Stomach (tissue), 9 donors: ENCODE results near the gene CDK9. TPM values are rescaled to one million over a fixed set of nuclear protein-coding genes. Genes with fewer than 3 reads are reported as not detected.

Experiments used
- DNase-seq, 2 donors: peaks; one replicate each; pipeline versions ENCODE4 v3.0.0 to v3.0.0-alpha.2; 2013 to 2019
- H3K27ac ChIP-seq, 5 donors: fragments of 200-600 bp in 4 of 5; sonication (generic) in 4 of 5; one replicate each; pipeline ENCODE4 v1.5.1; 2013 to 2019; ENCODE audit warnings: mild to moderate bottlenecking in 1 of 5, moderate library complexity in 1 of 5
- H3K27me3 ChIP-seq, 3 donors: fragments of 200-600 bp; sonication (generic); one replicate each; pipeline ENCODE4 v1.5.1; 2017 to 2019; ENCODE audit warnings: mixed run types in 1 of 3
- H3K36me3 ChIP-seq, 4 donors: fragments of 200-600 bp; sonication (generic); 1 replicate in 3 of 4; 2 replicates in 1 of 4; pipeline ENCODE4 v1.5.1; 2016 to 2019
- H3K4me1 ChIP-seq, 4 donors: fragments of 200-600 bp; sonication (generic); one replicate each; pipeline ENCODE4 v1.5.1; 2016 to 2019
- H3K4me3 ChIP-seq, 4 donors: fragments of 200-600 bp; sonication (generic) in 3 of 4; one replicate each; pipeline ENCODE4 v1.5.1; 2016 to 2019; ENCODE audit warnings: mild to moderate bottlenecking in 1 of 4
- H3K9me3 ChIP-seq, 4 donors: fragments of 200-600 bp; sonication (generic); one replicate each; pipeline ENCODE4 v1.5.1; 2016 to 2019
- CTCF ChIP-seq, 7 experiments: fragments of 450-650 bp in 4 of 7; fragments of 200-600 bp in 3 of 7; sonication (generic) in 3 of 7; IDR thresholded peaks; one replicate each; pipeline ENCODE4 v1.5.1; 2016 to 2019; ENCODE audit warnings: antibody characterized with exemption in 7 of 7, control low read depth in 2 of 7, mild to moderate bottlenecking in 1 of 7
- EP300 ChIP-seq: sonication (generic); formaldehyde crosslinking; IDR thresholded peaks from one replicate; pipeline ENCODE4 v1.6.1; 2017; ENCODE audit warnings: antibody characterized with exemption
- POLR2A ChIP-seq, 4 donors: fragments of 450-650 bp; IDR thresholded peaks; one replicate each; pipeline ENCODE4 v1.6.1; 2016; ENCODE audit warnings: antibody characterized with exemption in 4 of 4, control low read depth in 2 of 4, mild to moderate bottlenecking in 1 of 4, moderate library complexity in 1 of 4
- POLR2AphosphoS5 ChIP-seq, 3 donors: sonication (generic); formaldehyde crosslinking; IDR thresholded peaks; one replicate each; pipeline ENCODE4 v1.6.1; 2016; ENCODE audit warnings: antibody characterized with exemption in 3 of 3
- WGBS, 5 donors: extraction: QIAGEN DNeasy Blood & Tissue Kit in 3 of 5; methylation state at CpG; one replicate each; pipeline versions ENCODE4 v1.1.5 to v1.1.7; 2013 to 2018; 5-methylcytosine and 5-hydroxymethylcytosine counted together
- intact Hi-C: fragments of 100-400 bp; cut with DNase I; formaldehyde crosslinking; loops from one replicate; pipeline ENCODE4 v1.15.1; 2023; ENCODE audit warnings: low total_unique reads
- polyA plus RNA-seq, 3 donors: library from polyadenylated mRNA; stranded (reverse); fragments of 200-250 nt; gene quantifications; one replicate each; pipeline ENCODE4 v1.2.3, GENCODE V29; 2013
- total RNA-seq, 5 donors: library from RNA; depleted of rRNA; stranded (reverse); fragments of >200 nt; gene quantifications; one replicate each; pipeline versions ENCODE4 v1.1.0 to v1.2.3, GENCODE V29; 2014 to 2016
- donor health status: healthy with polysubstance abuse.
- donor health status: Bipolar disorder and iron deficiency.
- donor health status: healthy.

CDK9 gene
- total and polyA plus RNA-seq, 8 donors = 25.3 to 114 (median 44.1) TPM

DNA sequence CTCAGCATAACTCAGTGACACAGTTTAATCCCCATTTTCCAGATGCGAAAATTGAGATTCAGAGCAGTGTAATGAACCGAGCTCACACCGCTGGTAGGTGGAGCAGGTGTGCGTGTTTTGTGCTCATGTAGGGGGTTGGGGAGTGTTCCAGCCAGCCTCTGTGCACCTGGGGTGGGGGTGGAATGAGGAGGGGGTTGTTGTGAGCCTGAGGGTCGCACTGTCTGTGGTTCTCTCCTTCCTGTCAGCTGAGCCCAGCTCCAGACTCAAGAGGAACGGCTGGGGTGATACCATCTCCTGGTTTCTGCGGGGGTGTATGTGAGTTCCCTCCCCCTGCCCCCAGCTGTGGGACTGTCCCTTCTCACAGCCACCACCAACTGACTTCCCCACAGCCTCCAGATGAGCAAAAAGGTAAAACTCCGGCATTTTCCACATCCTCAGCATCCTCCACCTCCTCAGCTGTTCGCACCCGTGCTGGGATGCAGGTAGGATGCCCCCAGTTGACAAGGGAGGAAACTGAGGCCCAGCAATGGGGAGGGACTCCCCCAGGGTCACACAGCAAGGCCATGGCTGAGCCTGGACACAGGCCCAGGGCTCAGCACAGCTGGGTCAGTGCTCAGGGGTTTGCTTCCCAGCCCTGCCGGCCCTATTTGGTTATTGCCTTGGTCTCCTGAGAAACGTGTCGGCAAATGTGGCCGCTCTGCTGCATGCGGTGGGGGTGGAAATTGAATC is 9.5 kb upstream of the CDK9 start:
- intact Hi-C loops = no loop called here
- Histone ChIP-seq H3K27ac (peak overlapping the region in 3 of 5 donors; percentile 30 to 89 (median 85)), H3K27me3 (no peaks in the 10 kb centered on the region), H3K4me1 (peaks cover 0 to 47% (median 14%) of the 10 kb centered on the region in 4 donors), H3K4me3 (peak overlapping the region; percentile 14 to 35 (median 32)), H3K9me3 (no peaks in the 10 kb centered on the region), H3K36me3 (peaks cover 0 to 3% (median 0%) of the 10 kb centered on the region in 4 donors)
- DNase-seq = peak in 1 of 2 donors; percentile 76
- WGBS, 5 donors = 51 to 68% (median 60%) methylated on average over 13 to 15 of the region's 15 CpGs
- TF ChIP-seq EP300 (no peak), POLR2A (IDR thresholded peaks at IDR 0.05) (no peak), POLR2AphosphoS5 (IDR thresholded peaks at IDR 0.05) (no peak), CTCF (IDR thresholded peaks at IDR 0.05) (no peak)

DNA sequence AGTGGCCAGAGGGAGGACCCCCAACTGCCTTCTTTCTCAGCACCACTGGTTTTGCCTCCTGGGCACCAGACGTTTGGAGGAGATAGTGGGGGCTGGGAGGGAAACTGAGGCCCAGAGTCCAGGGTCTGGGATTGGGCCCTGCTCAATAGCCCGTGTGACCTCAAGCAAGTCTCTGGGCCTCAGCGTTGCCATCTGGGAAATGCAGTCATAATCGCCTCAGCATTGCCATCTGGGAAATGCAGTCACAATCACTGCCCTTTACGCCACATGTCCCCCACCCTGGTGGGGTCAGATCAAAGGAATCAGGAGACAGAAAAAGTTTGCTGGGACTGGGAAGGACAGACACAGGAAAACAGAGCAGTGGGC is 8.9 kb upstream of the CDK9 start:
- DNase-seq = no peak
- Histone ChIP-seq H3K9me3 (no peaks in the 10 kb centered on the region), H3K27ac (peak overlapping the region in 3 of 5 donors; percentile 30 to 89 (median 85)), H3K27me3 (no peaks in the 10 kb centered on the region), H3K36me3 (peaks cover 0 to 3% (median 0%) of the 10 kb centered on the region in 4 donors), H3K4me3 (peak overlapping the region; percentile 14 to 35 (median 32)), H3K4me1 (peaks cover 0 to 48% (median 12%) of the 10 kb centered on the region in 4 donors)
- 61 to 65% (median 62%) methylated on average over 5 of the region's 5 CpGs for WGBS, 5 donors
- no peak for TF ChIP-seq POLR2AphosphoS5 (IDR thresholded peaks at IDR 0.05)
- no peak for TF ChIP-seq EP300
- TF ChIP-seq CTCF (IDR thresholded peaks at IDR 0.05) = no peak
- no peak for TF ChIP-seq POLR2A (IDR thresholded peaks at IDR 0.05)
- intact Hi-C loops = no loop called here

DNA sequence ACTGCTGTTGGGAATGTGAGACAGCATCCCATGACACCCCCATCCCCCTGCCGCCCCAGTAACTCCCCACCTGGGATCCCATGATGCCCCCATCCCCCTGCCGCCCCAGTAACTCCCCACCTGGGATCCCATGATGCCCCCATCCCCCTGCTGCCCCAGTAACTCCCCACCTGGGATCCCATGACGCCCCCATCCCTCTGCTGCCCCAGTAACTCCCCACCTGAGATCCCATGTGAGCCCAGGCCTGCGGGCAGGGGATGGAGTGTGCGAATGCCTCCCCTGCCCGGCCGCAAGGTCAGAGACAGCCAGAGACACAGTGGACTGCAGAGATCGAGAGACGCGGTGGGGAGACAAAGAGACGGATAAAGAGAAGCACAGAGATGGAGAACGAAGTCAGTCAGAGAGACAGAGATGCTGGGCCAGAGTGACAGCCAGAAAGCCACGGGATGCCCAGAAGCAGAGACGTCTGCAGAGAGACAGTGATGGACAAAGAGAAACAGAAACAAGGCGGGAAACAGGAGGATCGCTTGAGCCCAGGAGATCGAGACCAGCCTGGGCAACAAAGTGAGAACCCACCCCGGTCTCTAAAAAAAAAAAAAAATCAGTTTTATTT is 8.4 kb upstream of the CDK9 start:
- Histone ChIP-seq H3K4me3 (peak overlapping the region; percentile 14 to 35 (median 32)), H3K27ac (peak overlapping the region in 4 of 5 donors; percentile 60 to 89 (median 76)), H3K9me3 (no peaks in the 10 kb centered on the region), H3K36me3 (peaks cover 0 to 3% (median 0%) of the 10 kb centered on the region in 4 donors), H3K27me3 (no peaks in the 10 kb centered on the region), H3K4me1 (peaks cover 0 to 50% (median 11%) of the 10 kb centered on the region in 4 donors)
- TF ChIP-seq CTCF (IDR thresholded peaks at IDR 0.05) = no peak
- no peak for TF ChIP-seq POLR2A (IDR thresholded peaks at IDR 0.05)
- TF ChIP-seq EP300 = no peak
- TF ChIP-seq POLR2AphosphoS5 (IDR thresholded peaks at IDR 0.05) = no peak
- WGBS, 5 donors = 58 to 80% (median 78%) methylated on average over 16 to 18 of the region's 18 CpGs
- intact Hi-C loops = no loop called here
- no peak for DNase-seq

DNA sequence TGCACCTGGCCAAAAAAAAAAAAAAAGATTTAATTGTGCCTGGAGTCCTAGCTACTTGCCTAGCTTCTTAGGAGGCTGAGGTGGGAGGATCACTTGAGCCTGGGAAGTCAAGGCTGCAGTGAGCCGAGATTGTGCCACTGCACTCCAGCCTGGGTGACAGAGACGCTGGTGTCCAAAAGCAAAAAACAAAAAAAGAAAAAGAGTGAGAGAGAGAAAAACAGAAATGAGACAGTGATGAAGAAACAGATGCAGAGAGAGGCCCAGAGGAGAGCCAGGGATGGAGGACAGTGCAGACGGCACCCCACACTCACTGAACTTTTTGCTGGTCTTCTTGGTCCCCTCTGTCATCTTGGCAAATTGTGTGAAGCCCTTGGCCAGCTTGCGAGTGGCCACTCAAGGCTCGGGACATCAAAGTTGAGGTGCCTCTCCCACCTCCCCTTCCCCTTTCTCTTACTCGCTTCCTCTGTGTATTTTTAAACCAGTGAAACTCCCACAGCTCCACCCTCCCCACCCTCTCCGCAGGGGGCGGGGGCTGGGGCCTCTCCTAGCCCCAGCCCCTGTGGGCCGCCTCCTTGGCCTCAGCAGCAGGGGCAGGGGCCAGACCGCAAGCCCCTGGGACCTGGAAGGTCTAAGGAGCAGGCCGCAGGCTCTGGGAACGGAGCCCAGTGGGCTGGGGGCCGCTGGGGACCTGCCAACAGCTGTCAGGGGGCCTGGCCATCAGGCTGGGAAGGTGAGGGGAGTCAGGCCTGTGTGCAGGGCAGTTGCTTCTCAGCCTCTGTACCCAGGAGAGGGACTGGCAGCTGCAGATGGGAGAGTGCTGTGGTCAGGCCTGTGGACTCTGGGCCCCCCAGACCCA is 7.3 kb upstream of the CDK9 start, which contains the start of gene SH2D3C:
TSS of gene SH2D3C (minus strand) at position 387 of the 856 bp plus-strand sequence. CDS start at position 348, 39 bp downstream.
- Histone ChIP-seq H3K27me3 (no peaks in the 10 kb centered on the region), H3K27ac (peak within 1 kb of the TSS; percentile 30 to 89 (median 66)), H3K36me3 (peaks cover 0 to 3% (median 0%) of the 10 kb centered on the region in 4 donors), H3K9me3 (no peaks in the 10 kb centered on the region), H3K4me3 (peak within 1 kb of the TSS; percentile 14 to 35 (median 32)), H3K4me1 (peaks cover 0 to 57% (median 13%) of the 10 kb centered on the region in 4 donors)
- intact Hi-C loops = no loop called here
- 50 to 58% (median 54%) methylated on average over 10 to 13 of the region's 13 CpGs for WGBS, 5 donors
- TF ChIP-seq POLR2AphosphoS5 (IDR thresholded peaks at IDR 0.05) (no peak), EP300 (no peak), CTCF (IDR thresholded peaks at IDR 0.05) (no peak), POLR2A (IDR thresholded peaks at IDR 0.05) (no peak)
- DNase-seq = peak in 1 of 2 donors; percentile 68
